HG03354 (cell line): Measurements from ENCODE around the gene HBS1L.

ENCODE experiments used
- ATAC-seq: cut with Tn5 transposase; IDR thresholded peaks from one replicate; pipeline ENCODE4 v1.9.1; 2021; ENCODE audit warnings: mild to moderate bottlenecking; ENCODE audit not compliant: unreplicated experiment, poor library complexity, severe bottlenecking

HBS1L gene

DNA sequence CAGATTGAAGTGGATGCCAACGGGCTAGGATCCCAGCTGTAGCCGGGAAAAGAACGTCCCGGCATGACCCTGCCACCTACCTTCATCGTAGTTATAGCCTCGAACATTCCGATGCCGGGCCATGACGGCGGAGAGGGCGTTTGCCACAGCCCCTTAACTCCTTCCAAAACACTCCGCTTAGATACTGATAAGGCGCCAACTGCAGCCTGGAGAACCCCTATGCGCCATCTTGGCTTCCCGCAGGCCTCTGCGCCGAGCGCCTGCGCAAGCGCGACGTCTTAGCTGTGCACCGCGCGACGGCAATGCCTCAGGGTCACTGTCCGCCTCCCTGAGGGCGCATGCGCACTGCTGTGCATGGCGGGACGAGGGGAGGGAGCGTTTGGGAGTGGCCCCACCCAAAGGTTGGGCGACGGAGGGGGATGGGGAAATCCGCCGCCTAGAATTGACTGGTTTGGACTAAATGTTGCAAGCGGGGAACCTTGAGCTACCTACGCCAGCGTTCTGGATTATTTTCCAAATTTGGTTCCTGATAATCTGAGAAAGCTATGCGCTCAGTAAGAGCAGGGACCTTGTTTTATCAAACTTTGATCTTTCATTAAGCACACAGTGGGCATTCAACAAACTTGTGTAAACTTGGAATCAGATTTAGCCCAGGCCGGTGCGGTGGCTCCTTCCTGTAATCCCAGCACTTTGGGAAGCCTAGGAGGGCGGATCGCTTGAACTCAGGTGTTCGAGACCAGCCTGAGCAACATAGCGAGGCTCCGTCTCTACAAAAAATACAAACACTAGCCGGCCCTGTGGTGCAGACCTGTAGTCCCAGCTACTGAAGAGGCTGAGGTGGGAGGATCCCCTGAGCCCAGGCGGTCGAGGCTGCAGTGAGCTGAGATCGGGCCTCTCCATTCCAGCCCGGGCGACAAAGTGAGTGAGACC, at the start of gene HBS1L:
HBS1L (minus strand) TSS at position 254 of the 930 bp plus-strand sequence; CDS start at position 123, 131 bp downstream.
- peak; percentile 96 for ATAC-seq

GRCh38 chr6:135104199-135104598, 49.6 kb upstream of the HBS1L start:
- ATAC-seq = no peak

DNA sequence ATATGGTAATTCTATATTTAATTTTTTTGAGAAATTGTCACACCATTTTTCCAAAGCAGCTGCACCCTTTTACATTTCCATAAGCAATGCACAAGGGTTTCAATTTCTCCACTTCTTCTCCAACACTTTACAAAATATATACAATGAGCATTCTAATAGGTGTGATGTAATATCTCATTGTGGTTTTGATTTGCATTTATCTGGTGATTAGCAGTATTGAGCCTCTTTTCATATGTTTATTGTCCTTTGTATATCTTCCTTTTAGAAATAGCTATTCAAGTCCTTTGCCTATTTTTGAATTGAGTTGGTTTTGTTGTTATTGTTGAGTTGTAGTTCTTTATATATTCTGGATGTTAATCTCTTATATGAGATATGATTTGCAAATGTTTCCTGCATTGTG, 47.6 kb upstream of the HBS1L start:
- ATAC-seq = no peak

- ATAC-seq = no peak
These were observed 42.5 kb upstream of the HBS1L start for GRCh38 chr6:135097172-135097571.

- ATAC-seq = no peak
These were observed 41.9 kb upstream of the HBS1L start for GRCh38 chr6:135096403-135097130.

GRCh38 chr6:135095716-135096115, 41.1 kb upstream of the HBS1L start:
- ATAC-seq = no peak

- ATAC-seq = peak; percentile 61
These were observed 39.8 kb upstream of the HBS1L start for GRCh38 chr6:135094403-135094821.

- ATAC-seq = no peak
These were observed 39.0 kb upstream of the HBS1L start for GRCh38 chr6:135093578-135093977.

- no peak for ATAC-seq
These were observed 38.1 kb upstream of the HBS1L start for GRCh38 chr6:135092724-135093123.

- no peak for ATAC-seq
These were observed 36.2 kb upstream of the HBS1L start for GRCh38 chr6:135090819-135091218.

DNA sequence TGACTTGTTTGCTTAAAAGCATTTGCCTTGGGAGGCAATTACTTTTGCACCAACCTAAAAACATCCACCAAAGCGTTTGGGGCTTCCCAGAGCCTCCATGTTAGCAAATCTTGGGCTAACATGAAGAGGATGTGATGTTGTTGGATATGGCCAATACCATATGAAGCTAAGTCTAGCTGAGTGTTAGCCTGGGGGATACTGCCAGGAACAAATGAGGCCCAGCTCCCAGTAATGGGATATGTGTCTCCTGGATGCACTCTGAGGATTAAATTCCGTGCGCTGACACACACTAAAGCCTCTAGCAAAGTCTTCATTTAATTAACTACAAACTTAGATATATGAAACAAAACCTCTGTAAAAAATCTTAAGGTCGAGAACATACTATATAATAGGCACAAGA, 35.3 kb upstream of the HBS1L start:
- ATAC-seq = no peak

- peak; percentile 83 for ATAC-seq
These were observed 34.5 kb upstream of the HBS1L start for GRCh38 chr6:135088818-135089809.

DNA sequence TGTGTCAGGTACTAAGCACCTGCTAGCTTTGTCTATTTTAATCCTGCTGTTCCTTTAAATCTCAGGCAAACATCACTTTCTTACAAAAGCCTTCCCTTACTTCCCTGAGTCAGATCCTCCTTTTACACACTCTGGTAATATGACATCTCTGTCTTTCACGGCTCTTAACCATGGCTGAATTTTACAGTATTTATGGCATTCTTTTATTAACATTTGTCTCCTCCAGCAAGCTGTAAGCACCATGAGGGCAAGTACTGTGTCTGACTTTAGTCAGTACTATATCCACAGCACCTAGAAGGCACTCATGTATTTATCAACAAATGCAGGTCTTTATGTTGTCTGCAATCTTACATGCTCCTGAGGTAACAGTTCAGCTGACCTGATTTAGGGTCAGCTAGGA, 33.7 kb upstream of the HBS1L start:
- peak; percentile 8 for ATAC-seq

GRCh38 chr6:135087803-135088202, 33.2 kb upstream of the HBS1L start:
- peak; percentile 34 for ATAC-seq

DNA sequence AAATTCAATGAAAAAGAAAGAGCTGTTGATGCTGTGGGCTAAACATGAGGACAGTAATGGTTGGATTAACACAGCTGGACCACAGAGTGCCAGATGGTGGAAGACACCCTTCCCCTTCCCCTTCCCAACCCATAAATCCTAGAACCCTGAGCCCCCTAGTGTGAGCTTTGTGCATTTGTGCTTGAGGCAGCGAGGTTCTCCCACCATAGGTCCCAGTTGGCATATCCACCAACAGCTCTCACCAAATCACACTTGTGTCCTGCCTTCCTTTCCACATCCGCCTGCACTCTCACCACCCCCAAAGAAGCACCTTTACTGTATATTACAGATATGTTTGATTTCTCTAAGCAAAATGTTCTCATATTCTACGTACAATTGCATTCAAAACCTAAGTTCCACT, 32.8 kb upstream of the HBS1L start:
- ATAC-seq = no peak

DNA sequence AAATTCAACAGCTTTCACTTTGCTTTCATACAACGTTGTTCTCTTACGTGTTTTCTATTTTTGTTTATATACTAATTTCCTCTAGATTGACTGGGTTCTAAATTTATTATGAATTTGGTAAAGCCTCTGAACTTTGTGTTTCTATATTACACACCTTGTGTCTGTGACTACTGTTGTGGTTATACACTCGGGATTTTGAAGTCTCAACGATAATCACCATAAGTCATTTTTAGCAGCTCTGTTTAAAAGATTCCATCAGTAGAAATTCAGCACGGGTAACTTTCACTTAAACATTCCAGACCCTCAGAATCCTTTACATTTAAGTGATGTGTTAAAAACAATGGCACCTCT, 31.8 kb upstream of the HBS1L start:
- ATAC-seq = no peak

DNA sequence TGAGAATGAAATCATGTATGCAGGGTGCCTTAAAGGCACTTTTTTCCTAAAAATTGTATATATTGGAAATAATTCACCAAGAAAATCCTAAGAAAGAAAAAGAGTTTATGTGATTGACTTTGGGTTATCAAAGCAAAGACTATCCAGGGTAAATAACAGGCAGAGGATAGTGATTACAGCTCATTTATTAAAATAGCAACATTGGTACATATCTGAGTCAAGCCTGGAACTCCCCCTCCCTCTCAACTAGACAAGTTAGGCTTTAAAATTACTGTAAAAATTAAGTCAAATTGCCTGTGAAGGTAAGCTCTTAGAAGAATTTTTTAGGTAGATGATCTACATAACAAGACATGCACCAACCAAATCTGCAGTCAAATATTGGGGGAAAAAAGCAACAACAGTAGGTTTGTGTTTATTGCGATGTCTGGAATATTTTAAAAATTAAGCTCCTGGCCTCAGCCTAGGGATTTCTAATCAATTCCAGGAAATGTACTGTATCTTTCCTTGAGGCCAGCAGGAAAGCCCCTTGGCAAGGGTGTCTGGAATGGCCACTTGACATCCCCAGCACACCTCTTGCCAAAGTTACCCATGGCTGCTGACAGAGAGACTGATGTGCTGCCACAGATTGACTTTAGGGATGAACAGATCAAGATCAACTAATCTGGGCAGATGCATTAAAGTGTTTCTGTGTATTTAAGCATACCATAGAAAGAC, 31.2 kb upstream of the HBS1L start:
- ATAC-seq = no peak

GRCh38 chr6:135084916-135085269, 30.3 kb upstream of the HBS1L start:
- no peak for ATAC-seq
